CD8-positive, alpha-beta memory T cell (primary cell): Measurements from ENCODE around the gene CACNA1S. TPM values are rescaled to one million over a fixed set of nuclear protein-coding genes. Genes with fewer than 3 reads are reported as not detected.
A peak's percentile ranks its signal among the peaks of the same experiment; 100 is the strongest.

Experiments
- CTCF ChIA-PET: fragments of 350-600 bp; sonication (Branson Sonifier 250); formaldehyde crosslinking; loops from one replicate; lab custom pipeline; 2021; ENCODE audit warnings: antibody characterized with exemption; lab: Charles Lee
- POLR2A ChIA-PET: fragments of 350-600 bp; sonication (Branson Sonifier 250); formaldehyde crosslinking; loops from one replicate; lab custom pipeline; 2021; ENCODE audit warnings: antibody characterized with exemption; lab: Charles Lee
- DNase-seq, 5 donors: peaks; one replicate each; pipeline versions ENCODE4 v3.0.0 to v3.0.0-alpha.2; 2020 to 2022; ENCODE audit warnings: mixed read lengths in 1 of 5
- H3K27ac ChIP-seq: one replicate; pipeline ENCODE4 v1.7.0; 2013; ENCODE audit warnings: low read depth, mild to moderate bottlenecking, low read length, moderate library complexity
- H3K27me3 ChIP-seq: 2 replicates; pipeline ENCODE4 v1.7.0; 2013; ENCODE audit warnings: low read length, mild to moderate bottlenecking; ENCODE audit not compliant: insufficient read depth, poor library complexity, severe bottlenecking
- H3K36me3 ChIP-seq: 2 replicates; pipeline ENCODE4 v1.7.0; 2013; ENCODE audit warnings: mild to moderate bottlenecking, low read length, moderate library complexity; ENCODE audit not compliant: insufficient read depth
- H3K4me1 ChIP-seq: 2 replicates; pipeline ENCODE4 v1.7.0; 2013; ENCODE audit warnings: mild to moderate bottlenecking, low read length, moderate library complexity; ENCODE audit not compliant: insufficient read depth
- H3K4me3 ChIP-seq: 2 replicates; pipeline ENCODE4 v1.7.0; 2013; ENCODE audit warnings: mild to moderate bottlenecking, low read length
- H3K9me3 ChIP-seq: 2 replicates; pipeline ENCODE4 v1.7.0; 2013; ENCODE audit warnings: mild to moderate bottlenecking, low read length
- H3K27ac Mint-ChIP-seq, 8 donors: one replicate each; pipeline ENCODE4 v1.8.0; 2020 to 2021; ENCODE audit warnings: mixed read lengths in 8 of 8, mild to moderate bottlenecking in 6 of 8, inconsistent platforms in 3 of 8, moderate library complexity in 3 of 8
- H3K27me3 Mint-ChIP-seq, 2 donors: one replicate each; pipeline ENCODE4 v1.8.0; 2020 to 2021; ENCODE audit warnings: mixed read lengths in 2 of 2, mild to moderate bottlenecking in 1 of 2, moderate library complexity in 1 of 2
- H3K36me3 Mint-ChIP-seq, 3 donors: one replicate each; pipeline ENCODE4 v1.8.0; 2020 to 2021; ENCODE audit warnings: mixed read lengths in 3 of 3, inconsistent platforms in 1 of 3, mild to moderate bottlenecking in 1 of 3
- H3K4me1 Mint-ChIP-seq, 3 donors: one replicate each; pipeline ENCODE4 v1.8.0; 2020 to 2021; ENCODE audit warnings: mixed read lengths in 3 of 3, inconsistent platforms in 1 of 3, mild to moderate bottlenecking in 1 of 3
- H3K4me3 Mint-ChIP-seq, 7 donors: one replicate each; pipeline ENCODE4 v1.8.0; 2020 to 2021; ENCODE audit warnings: mixed read lengths in 7 of 7, mild to moderate bottlenecking in 6 of 7, moderate library complexity in 4 of 7, inconsistent platforms in 2 of 7
- H3K9me3 Mint-ChIP-seq, 5 donors: one replicate each; pipeline ENCODE4 v1.8.0; 2020 to 2022; ENCODE audit warnings: mixed read lengths in 5 of 5, mild to moderate bottlenecking in 3 of 5, moderate library complexity in 2 of 5, inconsistent platforms in 1 of 5
- polyA plus RNA-seq: library from polyadenylated mRNA; unstranded; fragments of 300-500 nt; fragmentation: Illumina TruSeq; gene quantifications from one replicate; pipeline ENCODE4 v1.2.3, GENCODE V29; 2021
- total RNA-seq, 2 experiments: library from RNA; stranded (reverse); gene quantifications; one replicate each; pipeline ENCODE4 v1.2.3, GENCODE V29; 2021

Gene CACNA1S
- total and polyA plus RNA-seq, 3 experiments from 2014 or later, result not detected

- ChIA-PET POLR2A (no interaction called here), CTCF (no interaction called here)
- DNase-seq, result no peak
- H3K27me3 ChIP-seq, result no peaks in the 10 kb centered on the region
- H3K9me3 Mint-ChIP-seq, result no peaks in the 10 kb centered on the region
- no peak overlapping the region for H3K4me3 Mint-ChIP-seq
- no peaks in the 10 kb centered on the region for H3K36me3 Mint-ChIP-seq
- H3K27ac Mint-ChIP-seq, result no peak overlapping the region
- H3K27me3 Mint-ChIP-seq, result peaks cover 0 to 5% of the 10 kb centered on the region in 2 donors
- no peaks in the 10 kb centered on the region for H3K36me3 ChIP-seq
- no peak overlapping the region for H3K27ac ChIP-seq
- no peaks in the 10 kb centered on the region for H3K4me1 Mint-ChIP-seq
- H3K9me3 ChIP-seq, result no peaks in the 10 kb centered on the region
- H3K4me3 ChIP-seq, result no peak overlapping the region
- H3K4me1 ChIP-seq, result no peaks in the 10 kb centered on the region
These were observed 8.6 kb downstream of the CACNA1S start for GRCh38 chr1:201103666-201104065.

DNA sequence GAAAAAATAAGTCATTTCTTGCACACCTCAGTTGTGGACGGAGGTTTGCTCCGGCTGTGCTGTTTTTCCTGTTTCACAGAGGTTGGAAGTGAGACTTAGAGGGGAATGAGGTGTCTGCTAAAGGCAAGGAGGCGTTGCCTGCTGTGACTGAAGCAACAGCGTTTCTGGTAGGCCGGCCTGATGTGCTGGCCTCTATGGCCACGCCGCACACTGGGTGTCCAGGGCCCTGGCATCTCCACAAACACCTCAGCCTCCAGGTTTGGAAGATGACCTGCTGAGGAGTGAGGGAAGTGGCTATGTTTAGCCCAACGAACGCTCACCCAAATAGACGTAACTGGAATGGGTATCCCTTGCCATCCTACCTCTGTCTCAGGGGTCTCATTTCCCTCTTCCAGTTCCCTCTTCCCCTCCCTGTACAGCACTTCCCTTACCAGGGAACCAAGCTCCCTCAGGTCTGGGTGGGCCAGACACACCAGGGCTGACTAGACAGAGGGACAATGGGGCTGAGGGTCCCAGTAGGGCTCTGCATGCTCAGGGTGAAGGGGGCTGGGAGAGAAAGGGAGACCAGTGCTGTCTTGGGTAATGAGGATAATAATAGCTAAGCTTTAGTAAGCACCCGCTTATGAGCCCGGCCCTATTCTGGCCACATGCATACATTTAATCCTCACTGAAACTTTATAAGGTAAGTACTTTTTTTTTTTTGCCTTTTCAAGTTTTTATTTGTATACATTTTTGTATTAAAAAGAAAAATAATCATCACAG is 11.9 kb downstream of the CACNA1S start:
- H3K36me3 Mint-ChIP-seq, result no peaks in the 10 kb centered on the region
- POLR2A ChIA-PET, result no interaction called here

DNA sequence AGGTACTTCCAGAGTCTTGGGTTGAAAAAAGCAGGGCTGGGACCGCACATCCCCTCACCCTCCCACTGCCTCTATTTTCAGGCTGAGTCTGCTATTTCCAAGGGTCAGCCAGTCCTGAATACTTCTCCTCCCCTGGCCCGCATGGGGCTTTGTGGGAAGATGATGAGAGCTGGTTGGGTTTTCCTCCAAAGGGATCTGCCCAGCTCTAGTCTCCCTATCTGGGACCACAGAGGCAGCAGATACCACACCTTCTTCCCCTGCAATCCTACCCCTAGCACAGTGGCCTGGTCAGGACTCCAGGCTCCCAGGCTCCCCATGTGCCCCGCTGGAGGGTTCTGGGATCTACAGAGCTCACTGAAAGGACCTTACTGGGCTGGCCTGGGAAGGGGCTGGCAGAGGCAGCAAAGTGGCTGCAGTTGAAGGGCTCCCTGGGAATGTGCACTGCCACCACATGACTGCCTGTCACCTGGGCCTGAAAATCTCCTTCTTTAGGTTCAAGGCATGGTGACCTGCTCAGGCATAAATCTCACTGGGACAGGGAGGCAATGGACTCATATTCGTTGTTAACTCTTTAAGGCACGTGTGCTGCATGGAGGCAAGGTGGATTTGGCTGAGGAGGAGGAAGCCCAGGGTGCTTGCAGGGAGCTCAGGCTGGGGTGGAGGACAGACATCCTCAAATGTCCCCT is 13.1 kb downstream of the CACNA1S start:
- Mint-ChIP-seq H3K27me3 (peaks cover 8 to 10% of the 10 kb centered on the region in 2 donors), H3K36me3 (no peaks in the 10 kb centered on the region), H3K4me1 (no peaks in the 10 kb centered on the region), H3K4me3 (no peak overlapping the region), H3K27ac (peak overlapping the region in 1 of 8 donors; percentile 72), H3K9me3 (no peaks in the 10 kb centered on the region)
- no peak for DNase-seq
- CTCF ChIA-PET, result interaction anchor here (1.7 kb wide), 1 partner anchor 10 kb away, joined by 4 read pairs; no protein-coding TSS in a partner anchor
- POLR2A ChIA-PET, result no interaction called here
- Histone ChIP-seq H3K27ac (no peak overlapping the region), H3K36me3 (no peaks in the 10 kb centered on the region), H3K9me3 (no peaks in the 10 kb centered on the region), H3K4me3 (no peak overlapping the region), H3K27me3 (no peaks in the 10 kb centered on the region), H3K4me1 (no peaks in the 10 kb centered on the region)

More for the DNA sequence above, 11.9 kb downstream of the CACNA1S start:
- Mint-ChIP-seq H3K4me3 (no peak overlapping the region), H3K4me1 (no peaks in the 10 kb centered on the region), H3K27ac (no peak overlapping the region), H3K9me3 (no peaks in the 10 kb centered on the region), H3K27me3 (peaks cover 7 to 8% of the 10 kb centered on the region in 2 donors)
- no peaks in the 10 kb centered on the region for H3K4me1 ChIP-seq
- CTCF ChIA-PET, result interaction anchor here (1.4 to 2.0 kb wide), 2 partner anchors 11 to 14 kb away, joined by 3 to 6 read pairs; no protein-coding TSS in a partner anchor
- no peaks in the 10 kb centered on the region for H3K27me3 ChIP-seq
- no peaks in the 10 kb centered on the region for H3K36me3 ChIP-seq
- no peak for DNase-seq
- no peak overlapping the region for H3K27ac ChIP-seq
- H3K4me3 ChIP-seq, result no peak overlapping the region
- H3K9me3 ChIP-seq, result no peaks in the 10 kb centered on the region

DNA sequence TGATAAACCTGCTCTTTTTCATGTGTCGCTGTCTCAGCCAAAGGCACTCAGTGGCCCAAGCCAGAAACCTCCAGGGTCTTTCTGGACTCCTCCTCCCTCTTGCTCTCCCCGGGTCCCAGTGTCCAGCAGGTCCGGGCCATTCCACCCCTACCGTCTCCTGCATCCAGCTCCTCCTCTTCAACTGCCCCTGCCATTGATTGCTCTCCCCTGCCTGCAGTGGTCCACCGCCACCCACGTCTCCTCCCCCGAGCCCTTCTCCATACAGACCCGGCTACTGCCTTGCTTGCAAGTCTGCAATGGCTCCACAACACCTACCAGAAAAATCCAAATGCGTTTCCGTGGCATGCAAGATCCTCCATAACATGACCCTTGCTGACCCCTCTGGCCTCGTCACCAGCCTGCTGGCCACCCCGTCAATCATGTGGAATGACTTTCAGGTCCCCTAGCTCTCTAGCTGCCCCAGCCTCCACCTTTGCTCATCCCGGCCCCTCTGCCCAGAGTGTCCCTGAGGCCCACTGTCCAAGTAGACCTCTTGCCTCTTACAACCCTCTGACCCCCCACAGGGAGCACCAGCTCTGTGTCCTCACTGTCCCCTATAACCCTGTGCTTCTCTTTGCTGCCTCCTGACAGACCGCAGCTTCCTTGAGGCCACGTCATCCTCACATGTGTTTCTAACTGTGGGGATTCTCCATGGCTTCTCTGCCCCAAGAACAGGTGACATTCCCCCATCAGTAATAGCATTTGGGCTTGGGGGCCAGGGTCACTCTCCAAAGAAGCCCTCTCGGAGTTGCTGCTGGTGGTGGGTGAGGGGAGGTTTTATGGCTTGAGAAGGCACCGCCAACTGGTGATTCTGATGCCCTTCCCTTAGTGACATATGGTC is 15.0 kb downstream of the CACNA1S start:
- CTCF ChIA-PET, result interaction anchor here (0.6 to 1.0 kb wide), 2 partner anchors 11 to 22 kb away, joined by 3 read pairs; no protein-coding TSS in a partner anchor
- Mint-ChIP-seq H3K27ac (peak overlapping the region in 2 of 8 donors; percentile 48 to 61), H3K27me3 (peaks cover 6 to 8% of the 10 kb centered on the region in 2 donors), H3K4me1 (no peaks in the 10 kb centered on the region), H3K9me3 (no peaks in the 10 kb centered on the region), H3K36me3 (no peaks in the 10 kb centered on the region), H3K4me3 (no peak overlapping the region)
- no peak for DNase-seq
- Histone ChIP-seq H3K4me1 (no peaks in the 10 kb centered on the region), H3K36me3 (no peaks in the 10 kb centered on the region), H3K4me3 (no peak overlapping the region), H3K27ac (no peak overlapping the region), H3K27me3 (no peaks in the 10 kb centered on the region), H3K9me3 (no peaks in the 10 kb centered on the region)
- POLR2A ChIA-PET, result no interaction called here

- CTCF ChIA-PET, result interaction anchor here (1.0 kb wide), 1 partner anchor 23 kb away, joined by 3 read pairs; no protein-coding TSS in a partner anchor
- Histone ChIP-seq H3K9me3 (no peaks in the 10 kb centered on the region), H3K27me3 (no peaks in the 10 kb centered on the region), H3K4me1 (no peaks in the 10 kb centered on the region), H3K36me3 (no peaks in the 10 kb centered on the region), H3K4me3 (no peak overlapping the region), H3K27ac (no peak overlapping the region)
- H3K4me1 Mint-ChIP-seq, result no peaks in the 10 kb centered on the region
- no peak overlapping the region for H3K4me3 Mint-ChIP-seq
- DNase-seq, result no peak
- POLR2A ChIA-PET, result no interaction called here
- peaks cover 8 to 9% of the 10 kb centered on the region in 2 donors for H3K27me3 Mint-ChIP-seq
- H3K36me3 Mint-ChIP-seq, result no peaks in the 10 kb centered on the region
- no peak overlapping the region for H3K27ac Mint-ChIP-seq
- H3K9me3 Mint-ChIP-seq, result no peaks in the 10 kb centered on the region
These were observed 16.2 kb downstream of the CACNA1S start for GRCh38 chr1:201096041-201096461.

- DNase-seq, result no peak
- ChIA-PET POLR2A (no interaction called here), CTCF (no interaction called here)
- no peaks in the 10 kb centered on the region for H3K27me3 ChIP-seq
- Mint-ChIP-seq H3K27me3 (peaks cover 8 to 9% of the 10 kb centered on the region in 2 donors), H3K36me3 (no peaks in the 10 kb centered on the region), H3K4me1 (no peaks in the 10 kb centered on the region), H3K9me3 (no peaks in the 10 kb centered on the region), H3K4me3 (no peak overlapping the region), H3K27ac (no peak overlapping the region)
- H3K36me3 ChIP-seq, result no peaks in the 10 kb centered on the region
- no peak overlapping the region for H3K4me3 ChIP-seq
- H3K27ac ChIP-seq, result no peak overlapping the region
- H3K4me1 ChIP-seq, result no peaks in the 10 kb centered on the region
- no peaks in the 10 kb centered on the region for H3K9me3 ChIP-seq
These were observed 16.6 kb downstream of the CACNA1S start for GRCh38 chr1:201095581-201095980.

DNA sequence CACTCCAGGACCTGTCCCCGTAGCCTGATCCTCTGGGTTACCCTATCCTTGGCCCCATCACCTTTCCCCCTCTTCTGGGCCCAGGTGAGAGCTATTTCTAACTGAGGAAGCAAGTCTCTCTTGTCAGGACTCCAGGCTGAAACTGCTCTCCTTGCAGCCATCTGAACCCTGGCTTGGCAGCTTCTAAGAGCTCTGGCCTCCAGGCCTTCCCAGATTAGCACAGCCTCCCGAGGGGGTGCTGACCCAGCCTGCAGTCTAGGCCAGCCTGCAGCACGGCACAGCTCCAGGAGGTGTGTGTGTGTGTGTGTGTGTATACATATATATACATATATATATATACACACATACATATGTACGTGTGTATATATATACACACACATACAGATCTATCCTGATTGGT is 17.4 kb downstream of the CACNA1S start:
- peaks cover 8 to 9% of the 10 kb centered on the region in 2 donors for H3K27me3 Mint-ChIP-seq
- H3K27ac Mint-ChIP-seq, result peak overlapping the region in 1 of 8 donors; percentile 61
- H3K4me1 Mint-ChIP-seq, result no peaks in the 10 kb centered on the region
- no peak overlapping the region for H3K4me3 ChIP-seq
- H3K27me3 ChIP-seq, result no peaks in the 10 kb centered on the region
- H3K4me3 Mint-ChIP-seq, result no peak overlapping the region
- no peak overlapping the region for H3K27ac ChIP-seq
- H3K9me3 ChIP-seq, result no peaks in the 10 kb centered on the region
- POLR2A ChIA-PET, result no interaction called here
- H3K4me1 ChIP-seq, result no peaks in the 10 kb centered on the region
- H3K36me3 ChIP-seq, result no peaks in the 10 kb centered on the region
- no peaks in the 10 kb centered on the region for H3K36me3 Mint-ChIP-seq
- CTCF ChIA-PET, result no interaction called here
- no peaks in the 10 kb centered on the region for H3K9me3 Mint-ChIP-seq
- no peak for DNase-seq
